SJSA1 (cell line): ENCODE data around the gene GAB1. TPM values are rescaled to one million over a fixed set of nuclear protein-coding genes. Genes with fewer than 3 reads are reported as not detected.

Experiments used
- DNase-seq, 2 experiments: peaks; one replicate each; pipeline ENCODE4 v3.0.0-alpha.2; 2015 to 2020; ENCODE audit warnings: low spot score in 2 of 2, low read depth in 1 of 2
- H3K27ac ChIP-seq: fragments of 250-450 bp; sonication (Bioruptor Pico); 2 replicates; pipeline ENCODE4 v1.5.1; 2020; ENCODE audit warnings: mild to moderate bottlenecking, moderate library complexity
- H3K27me3 ChIP-seq: fragments of 250-450 bp; sonication (Bioruptor Pico); replicated peaks from 2 replicates; pipeline ENCODE4 v1.5.1; 2020; ENCODE audit warnings: mild to moderate bottlenecking, moderate library complexity
- H3K36me3 ChIP-seq: fragments of 250-450 bp; sonication (Bioruptor Pico); 2 replicates; pipeline ENCODE4 v1.5.1; 2020; ENCODE audit warnings: mild to moderate bottlenecking
- H3K4me1 ChIP-seq: fragments of 250-450 bp; sonication (Bioruptor Pico); replicated peaks from 2 replicates; pipeline ENCODE4 v1.6.1; 2021; ENCODE audit warnings: mild to moderate bottlenecking
- H3K4me3 ChIP-seq: fragments of 250-450 bp; sonication (Bioruptor Pico); 2 replicates; pipeline ENCODE4 v1.5.1; 2020; ENCODE audit warnings: mild to moderate bottlenecking
- H3K9me3 ChIP-seq: fragments of 250-450 bp; sonication (Bioruptor Pico); replicated peaks from 2 replicates; pipeline ENCODE4 v1.5.1; 2020; ENCODE audit warnings: mild to moderate bottlenecking
- total RNA-seq: library from RNA; depleted of rRNA; stranded (reverse); fragments of >200 nt; shearing (Covaris generic); gene quantifications from 2 replicates; pipeline ENCODE4 v1.2.3, GENCODE V29; 2014

Gene GAB1
- total RNA-seq, 1 experiment from 2014 or later = 2.3 TPM

DNA sequence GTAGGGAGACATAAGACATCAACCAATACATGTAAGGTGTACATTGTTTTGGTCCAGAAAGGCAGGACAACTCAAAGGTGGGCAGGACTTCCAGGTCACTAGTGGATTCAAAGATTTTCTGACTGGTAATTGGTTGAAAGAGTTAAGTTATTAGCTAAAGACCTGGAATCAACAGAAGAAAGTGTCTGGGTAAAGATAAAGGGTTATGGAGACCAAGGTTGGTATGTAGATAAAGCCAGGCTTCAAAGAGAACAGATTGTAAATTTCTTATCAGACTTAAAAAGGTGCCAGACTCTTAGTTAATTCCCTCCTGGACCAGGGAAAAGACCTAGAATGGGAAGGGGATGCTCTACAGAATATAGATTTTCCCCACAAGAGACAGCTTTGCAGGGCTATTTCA is 28.3 kb upstream of the GAB1 start:
- no peaks in the 10 kb centered on the region for H3K4me1 ChIP-seq
- H3K27ac ChIP-seq = no peak overlapping the region
- DNase-seq = no peak
- 0 out of 2 replicates have a peak, but pooled peaks cover 2% of the 10 kb centered on the region for H3K27me3 ChIP-seq
- H3K4me3 ChIP-seq = no peak overlapping the region
- no peaks in the 10 kb centered on the region; the same call in 1 of the 2 replicates for H3K9me3 ChIP-seq
- H3K36me3 ChIP-seq = no peaks in the 10 kb centered on the region

- no peaks in the 10 kb centered on the region; the same call in 1 of the 2 replicates for H3K9me3 ChIP-seq
These were observed 24.8 kb upstream of the GAB1 start for GRCh38 chr4:143311924-143312323.

GRCh38 chr4:143313521-143313920 is 23.2 kb upstream of the GAB1 start:
- Histone ChIP-seq H3K9me3 (no peaks in the 10 kb centered on the region), H3K4me1 (no peaks in the 10 kb centered on the region), H3K4me3 (no peak overlapping the region), H3K36me3 (no peaks in the 10 kb centered on the region), H3K27me3 (0 out of 2 replicates have a peak, but pooled peaks cover 5% of the 10 kb centered on the region), H3K27ac (no peak overlapping the region)
- DNase-seq = no peak

More at GRCh38 chr4:143311924-143312323, 24.8 kb upstream of the GAB1 start:
- H3K36me3 ChIP-seq = no peaks in the 10 kb centered on the region
- no peaks in the 10 kb centered on the region for H3K4me1 ChIP-seq
- DNase-seq = no peak
- H3K4me3 ChIP-seq = no peak overlapping the region
- 0 out of 2 replicates have a peak, but pooled peaks cover 5% of the 10 kb centered on the region for H3K27me3 ChIP-seq
- H3K27ac ChIP-seq = no peak overlapping the region

DNA sequence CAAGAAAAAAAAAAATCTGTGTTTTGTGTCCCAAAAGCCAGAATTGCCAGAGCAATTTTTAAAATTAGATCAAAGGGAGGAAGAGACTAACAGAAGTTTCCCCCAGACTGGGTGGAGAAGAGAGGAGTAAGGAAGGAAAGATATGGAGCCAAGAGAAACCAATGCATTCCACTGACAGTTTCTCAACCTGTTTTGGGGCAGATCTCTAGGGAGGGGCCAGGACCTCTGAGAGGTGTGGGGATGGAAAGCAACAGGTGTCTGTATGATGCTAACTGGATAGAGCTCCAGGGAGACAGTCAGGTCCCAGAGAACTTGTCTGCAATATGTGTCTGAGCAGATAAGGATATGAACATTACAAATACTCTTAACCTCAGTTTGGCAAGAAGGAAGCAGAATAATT is 22.7 kb upstream of the GAB1 start:
- Histone ChIP-seq H3K9me3 (no peaks in the 10 kb centered on the region), H3K36me3 (no peaks in the 10 kb centered on the region), H3K27ac (no peak overlapping the region), H3K27me3 (0 out of 2 replicates have a peak, but pooled peaks cover 5% of the 10 kb centered on the region), H3K4me1 (no peaks in the 10 kb centered on the region), H3K4me3 (no peak overlapping the region)
- no peak for DNase-seq

- H3K4me3 ChIP-seq = no peak overlapping the region
- no peaks in the 10 kb centered on the region for H3K9me3 ChIP-seq
- no peak for DNase-seq
- H3K27me3 ChIP-seq = 0 out of 2 replicates have a peak, but pooled peaks cover 7% of the 10 kb centered on the region
- no peak overlapping the region for H3K27ac ChIP-seq
- no peaks in the 10 kb centered on the region for H3K36me3 ChIP-seq
- H3K4me1 ChIP-seq = no peaks in the 10 kb centered on the region
These were observed 16.6 kb upstream of the GAB1 start for GRCh38 chr4:143320113-143320512.

- H3K27me3 ChIP-seq = no peaks in the 10 kb centered on the region
- no peaks in the 10 kb centered on the region for H3K9me3 ChIP-seq
- H3K27ac ChIP-seq = no peak overlapping the region
- DNase-seq = no peak
- H3K4me3 ChIP-seq = no peak overlapping the region
- H3K4me1 ChIP-seq = no peaks in the 10 kb centered on the region
- no peaks in the 10 kb centered on the region for H3K36me3 ChIP-seq
These were observed 9.9 kb upstream of the GAB1 start for GRCh38 chr4:143326735-143327134.

GRCh38 chr4:143329985-143330384 is 6.7 kb upstream of the GAB1 start:
- Histone ChIP-seq H3K9me3 (no peaks in the 10 kb centered on the region), H3K27ac (no peak overlapping the region), H3K4me3 (no peak overlapping the region), H3K36me3 (no peaks in the 10 kb centered on the region), H3K27me3 (no peaks in the 10 kb centered on the region), H3K4me1 (no peaks in the 10 kb centered on the region)
- DNase-seq = no peak

DNA sequence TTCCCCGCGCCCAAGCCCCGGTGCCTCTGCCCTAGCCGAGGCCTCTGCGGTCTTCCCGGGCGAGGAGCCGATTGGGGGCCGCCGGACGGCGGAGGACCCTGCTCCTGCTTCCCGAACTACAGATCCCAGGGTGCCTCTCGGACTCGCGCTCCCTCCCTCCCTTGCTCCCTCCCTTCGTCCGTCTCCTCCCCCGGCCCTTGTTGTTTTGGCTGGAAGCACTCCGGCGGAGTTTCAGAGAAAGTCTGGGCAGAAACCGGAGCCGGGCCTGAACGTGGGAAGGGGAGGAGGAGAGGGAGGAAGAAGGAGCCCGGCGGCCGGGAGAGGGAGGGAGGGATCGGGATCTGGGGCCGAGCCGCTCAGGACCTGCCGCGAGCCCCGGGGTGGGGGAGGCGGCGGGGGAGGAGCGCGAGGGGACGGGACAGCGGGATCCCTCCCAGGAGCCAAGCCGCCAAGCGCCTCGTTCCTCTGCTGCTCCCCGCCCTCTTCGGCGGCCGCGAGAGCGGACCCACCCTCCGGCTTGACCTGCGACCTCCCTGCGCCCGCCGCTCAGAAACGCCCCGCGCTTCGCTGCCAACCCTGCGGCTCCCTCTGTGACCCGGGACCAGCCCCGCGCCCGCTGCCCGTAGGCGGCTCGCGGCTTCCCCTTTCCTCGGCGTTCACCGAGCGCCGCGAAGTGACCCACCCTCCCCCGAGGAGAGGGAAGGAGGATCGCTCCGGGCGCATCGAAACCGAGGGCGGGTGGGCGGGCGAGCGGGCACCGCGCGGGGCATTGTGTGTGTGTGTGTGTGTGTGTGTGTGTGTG is 496 bp upstream of the GAB1 start:
- Histone ChIP-seq H3K36me3 (no peaks in the 10 kb centered on the region; the same call in 1 of the 2 replicates), H3K27ac (peak overlapping the region; percentile 5; the same call in 1 of the 2 replicates), H3K4me3 (peak overlapping the region; percentile 78), H3K4me1 (peaks cover 9% of the 10 kb centered on the region), H3K27me3 (no peaks in the 10 kb centered on the region), H3K9me3 (no peaks in the 10 kb centered on the region)
- DNase-seq = peak; percentile 79 to 80

GRCh38 chr4:143337600-143338287 is 1.1 kb downstream of the GAB1 start:
- Histone ChIP-seq H3K4me3 (peak overlapping the region; percentile 78), H3K27ac (no peak overlapping the region), H3K27me3 (no peaks in the 10 kb centered on the region), H3K36me3 (no peaks in the 10 kb centered on the region; the same call in 1 of the 2 replicates), H3K4me1 (peaks cover 9% of the 10 kb centered on the region), H3K9me3 (no peaks in the 10 kb centered on the region)
- DNase-seq = peak in 1 of 2 experiments; percentile 42

DNA sequence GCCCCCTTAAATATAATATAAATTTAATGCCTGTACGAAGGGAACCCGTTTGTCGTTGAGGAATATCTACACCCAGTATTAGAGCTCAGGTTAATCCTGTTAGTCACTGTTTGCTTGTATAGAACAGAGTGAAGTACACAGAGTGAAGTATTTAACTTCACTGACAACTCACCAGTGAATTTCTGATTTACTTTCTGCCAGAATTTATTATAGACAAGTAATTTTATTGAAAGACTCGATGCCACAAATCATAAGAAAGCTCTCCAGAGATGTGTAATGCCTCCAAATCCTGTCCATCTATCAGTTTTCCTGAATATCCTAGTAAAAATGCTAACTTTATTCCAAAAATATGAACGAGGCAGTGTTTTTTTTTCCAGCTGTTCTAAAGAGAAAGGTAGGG is 1.6 kb downstream of the GAB1 start:
- no peak for DNase-seq
- H3K9me3 ChIP-seq = no peaks in the 10 kb centered on the region
- no peaks in the 10 kb centered on the region; the same call in 1 of the 2 replicates for H3K36me3 ChIP-seq
- no peak overlapping the region for H3K27ac ChIP-seq
- peaks cover 9% of the 10 kb centered on the region for H3K4me1 ChIP-seq
- H3K27me3 ChIP-seq = no peaks in the 10 kb centered on the region
- H3K4me3 ChIP-seq = no peak overlapping the region

DNA sequence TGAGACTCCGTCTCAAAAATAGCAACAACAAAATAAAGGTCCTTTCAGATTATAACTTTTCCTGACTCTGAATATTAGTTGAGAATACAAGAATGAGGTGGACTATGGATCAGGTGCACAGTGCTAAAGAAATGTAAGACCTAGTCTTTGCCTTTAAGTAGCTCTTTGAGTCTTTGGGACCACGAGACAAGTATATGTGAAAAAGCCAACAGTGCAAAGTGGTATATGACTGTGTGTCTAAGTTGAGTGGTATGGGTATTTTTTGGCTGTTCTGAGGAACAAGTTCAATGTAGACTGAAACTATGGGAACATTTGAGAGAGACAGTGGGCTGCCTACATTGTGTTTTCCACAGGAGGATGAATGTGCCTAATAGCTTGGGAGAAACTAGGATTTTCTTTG is 2.8 kb downstream of the GAB1 start:
- Histone ChIP-seq H3K4me3 (no peak overlapping the region), H3K9me3 (no peaks in the 10 kb centered on the region), H3K27ac (no peak overlapping the region), H3K27me3 (no peaks in the 10 kb centered on the region), H3K4me1 (peaks cover 9% of the 10 kb centered on the region), H3K36me3 (no peaks in the 10 kb centered on the region; the same call in 1 of the 2 replicates)
- no peak for DNase-seq

DNA sequence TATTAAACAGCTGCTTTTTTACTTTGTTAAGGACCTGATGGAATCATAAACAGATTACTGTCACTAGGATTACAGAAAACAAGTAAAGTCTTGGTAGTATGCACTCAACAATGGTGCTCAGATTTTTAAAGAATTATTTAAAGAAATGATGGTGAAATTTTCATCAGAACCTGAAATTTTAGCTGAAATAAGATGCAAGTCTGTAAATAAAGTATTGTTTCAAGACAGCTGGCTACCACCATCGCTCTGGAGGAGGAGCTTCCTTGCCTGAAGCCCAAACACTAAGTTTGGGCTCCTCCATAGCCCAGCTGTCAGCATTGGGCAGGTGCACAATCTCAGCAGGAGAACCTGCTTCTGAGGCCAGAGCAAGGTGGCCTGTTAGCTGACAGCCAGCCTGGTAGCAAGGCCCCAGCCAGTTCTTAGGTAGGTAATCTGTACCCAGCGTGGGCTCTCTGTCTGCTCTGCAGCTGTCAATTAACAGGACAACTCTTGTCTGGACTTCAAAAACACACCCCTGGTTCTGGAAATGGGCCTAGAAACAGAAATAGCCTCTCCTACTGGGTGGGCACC is 4.6 kb downstream of the GAB1 start:
- H3K9me3 ChIP-seq = no peaks in the 10 kb centered on the region; the same call in 1 of the 2 replicates
- no peak overlapping the region for H3K4me3 ChIP-seq
- H3K4me1 ChIP-seq = peaks cover 8% of the 10 kb centered on the region
- H3K27ac ChIP-seq = no peak overlapping the region
- no peaks in the 10 kb centered on the region; the same call in 1 of the 2 replicates for H3K36me3 ChIP-seq
- DNase-seq = no peak
- no peaks in the 10 kb centered on the region for H3K27me3 ChIP-seq

DNA sequence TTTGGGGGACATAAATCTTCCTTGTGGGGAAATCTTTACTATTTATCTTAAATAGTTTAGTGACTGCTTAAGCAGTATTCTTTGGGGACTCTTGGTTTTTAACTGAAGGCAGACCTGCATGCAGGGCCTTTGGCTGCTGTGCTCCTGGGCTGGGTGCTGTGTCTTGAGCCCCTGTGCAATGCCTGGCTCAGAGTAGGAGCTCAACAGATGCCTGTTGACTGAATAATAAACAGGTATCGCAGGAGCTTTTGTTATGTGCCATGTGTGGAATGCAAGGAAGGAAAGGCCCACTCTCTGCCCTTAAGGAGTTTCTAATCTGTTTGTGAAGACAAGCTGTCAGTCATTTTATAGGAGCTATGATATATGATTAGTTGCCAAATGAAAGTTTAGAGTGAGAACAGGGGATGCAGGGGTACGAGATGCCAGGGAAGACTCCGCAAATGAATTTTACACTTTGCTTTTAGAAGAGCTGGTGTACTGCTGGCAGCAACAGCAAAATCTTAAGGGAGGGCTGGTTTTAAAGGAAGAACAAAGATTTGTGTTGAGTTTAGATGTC is 6.7 kb downstream of the GAB1 start:
- Histone ChIP-seq H3K27me3 (no peaks in the 10 kb centered on the region), H3K27ac (no peak overlapping the region), H3K4me3 (no peak overlapping the region), H3K4me1 (peaks cover 5% of the 10 kb centered on the region), H3K36me3 (no peaks in the 10 kb centered on the region; the same call in 1 of the 2 replicates), H3K9me3 (no peaks in the 10 kb centered on the region; the same call in 1 of the 2 replicates)
- no peak for DNase-seq
